ENCODE results near the gene SEM1. TPM values are rescaled to one million over a fixed set of nuclear protein-coding genes. Genes with fewer than 3 reads are reported as not detected.
"Not testable (repeated sequence)": the region's sequence is repeated elsewhere in the genome, so short reads cannot be mapped to it uniquely, and the experiment has no call there.

Gene SEM1
- total RNA-seq, 1 donor from 2014 or later: 53.7 TPM

- intact Hi-C loops (cut with DNase I): no loop called here
- ATAC-seq (no peak), DNase-seq (ENCODE audit: low spot score) (no peak)
These were observed 39.8 kb downstream of the SEM1 start for GRCh38 chr7:96669812-96670211.

GRCh38 chr7:96667026-96667425 is 42.6 kb downstream of the SEM1 start:
- DNase-seq (ENCODE audit: low spot score) (no peak), ATAC-seq (no peak)
- intact Hi-C loops (cut with DNase I): no loop called here

GRCh38 chr7:96665689-96666088 is 44.0 kb downstream of the SEM1 start:
- DNase-seq (ENCODE audit: low spot score): no peak
- no peak for ATAC-seq
- intact Hi-C loops (cut with DNase I): no loop called here

GRCh38 chr7:96664793-96665192 is 44.9 kb downstream of the SEM1 start:
- DNase-seq (ENCODE audit: low spot score): no peak
- intact Hi-C loops (cut with DNase I): no loop called here
- no peak for ATAC-seq

GRCh38 chr7:96663871-96664445 is 45.7 kb downstream of the SEM1 start:
- no peak for DNase-seq (ENCODE audit: low spot score)
- no peak for ATAC-seq
- intact Hi-C loops (cut with DNase I): no loop called here

- intact Hi-C loops (cut with DNase I): no loop called here
- ATAC-seq: no peak
These were observed 46.2 kb downstream of the SEM1 start for GRCh38 chr7:96663457-96663856.

GRCh38 chr7:96662151-96662550 is 47.5 kb downstream of the SEM1 start:
- ATAC-seq; DNase-seq (ENCODE audit: low spot score); intact Hi-C loops (cut with DNase I): not testable (repeated sequence)

More at GRCh38 chr7:96663457-96663856, 46.2 kb downstream of the SEM1 start:
- no peak for DNase-seq (ENCODE audit: low spot score)

GRCh38 chr7:96658022-96658412 is 51.6 kb downstream of the SEM1 start:
- ATAC-seq: no peak
- no peak for DNase-seq (ENCODE audit: low spot score)
- intact Hi-C loops (cut with DNase I): no loop called here

GRCh38 chr7:96657347-96658021 is 52.2 kb downstream of the SEM1 start:
- ATAC-seq: no peak
- DNase-seq (ENCODE audit: low spot score): no peak
- intact Hi-C loops (cut with DNase I): no loop called here

GRCh38 chr7:96655956-96656355 is 53.7 kb downstream of the SEM1 start:
- intact Hi-C loops (cut with DNase I): no loop called here
- no peak for ATAC-seq
- DNase-seq (ENCODE audit: low spot score): no peak

- DNase-seq (ENCODE audit: low spot score) (no peak), ATAC-seq (no peak)
- intact Hi-C loops (cut with DNase I): no loop called here
These were observed 54.9 kb downstream of the SEM1 start for GRCh38 chr7:96654630-96655188.

- ATAC-seq: no peak
- intact Hi-C loops (cut with DNase I): no loop called here
- DNase-seq (ENCODE audit: low spot score): no peak
These were observed 59.7 kb downstream of the SEM1 start for GRCh38 chr7:96649981-96650380.

GRCh38 chr7:96648784-96649183 is 60.9 kb downstream of the SEM1 start:
- DNase-seq (ENCODE audit: low spot score): no peak
- ATAC-seq: no peak
- intact Hi-C loops (cut with DNase I): no loop called here

GRCh38 chr7:96647733-96648132 is 61.9 kb downstream of the SEM1 start:
- ATAC-seq: no peak
- intact Hi-C loops (cut with DNase I): no loop called here
- DNase-seq (ENCODE audit: low spot score): no peak

GRCh38 chr7:96645084-96645483 is 64.6 kb downstream of the SEM1 start:
- ATAC-seq: no peak
- DNase-seq (ENCODE audit: low spot score): no peak
- intact Hi-C loops (cut with DNase I): no loop called here

- ATAC-seq; intact Hi-C loops (cut with DNase I); DNase-seq (ENCODE audit: low spot score): not testable (repeated sequence)
These were observed 66.2 kb downstream of the SEM1 start for GRCh38 chr7:96643436-96643835.

GRCh38 chr7:96640054-96640453 is 69.6 kb downstream of the SEM1 start:
- ATAC-seq: no peak
- intact Hi-C loops (cut with DNase I): no loop called here
- DNase-seq (ENCODE audit: low spot score): no peak

Measured in sciatic nerve (tissue), 2 donors.